Neuron (in vitro differentiated cells): ENCODE results near the gene RAD51B.

Experiments
- H2AFZ ChIP-seq: one replicate; pipeline ENCODE4 v1.6.1; 2013; ENCODE audit warnings: low read depth, mild to moderate bottlenecking, inconsistent platforms, low read length, moderate library complexity
- H3K27me3 ChIP-seq: one replicate; pipeline ENCODE4 v1.6.1; 2013; ENCODE audit warnings: low read length; ENCODE audit not compliant: insufficient read depth
- H3K36me3 ChIP-seq: one replicate; pipeline ENCODE4 v1.6.1; 2013; ENCODE audit warnings: low read length; ENCODE audit not compliant: insufficient read depth
- H3K4me1 ChIP-seq: one replicate; pipeline ENCODE4 v1.6.1; 2013; ENCODE audit warnings: low read length; ENCODE audit not compliant: insufficient read depth
- H3K4me3 ChIP-seq: 2 replicates; pipeline ENCODE4 v1.5.1; 2013; ENCODE audit warnings: mild to moderate bottlenecking, low read length, moderate library complexity
- H3K9me3 ChIP-seq: one replicate; pipeline ENCODE4 v1.6.1; 2013; ENCODE audit warnings: low read length

RAD51B gene

GRCh38 chr14:68554231-68554630 is 734.7 kb downstream of the RAD51B start:
- H3K4me1 ChIP-seq: no peaks in the 10 kb centered on the region
- H3K4me3 ChIP-seq: no peak overlapping the region
- no peaks in the 10 kb centered on the region for H3K9me3 ChIP-seq
- H3K36me3 ChIP-seq: no peaks in the 10 kb centered on the region
- H2AFZ ChIP-seq: no peak overlapping the region
- no peaks in the 10 kb centered on the region for H3K27me3 ChIP-seq

- Histone ChIP-seq H2AFZ (no peak overlapping the region), H3K27me3 (no peaks in the 10 kb centered on the region), H3K4me3 (no peak overlapping the region), H3K36me3 (no peaks in the 10 kb centered on the region), H3K4me1 (no peaks in the 10 kb centered on the region), H3K9me3 (peaks cover 2% of the 10 kb centered on the region)
Observed at GRCh38 chr14:68556253-68556652, 736.7 kb downstream of the RAD51B start.

GRCh38 chr14:68557648-68558047 is 738.1 kb downstream of the RAD51B start:
- Histone ChIP-seq H3K27me3 (no peaks in the 10 kb centered on the region), H3K4me1 (peaks cover 6% of the 10 kb centered on the region), H3K9me3 (peaks cover 2% of the 10 kb centered on the region), H2AFZ (no peak overlapping the region), H3K4me3 (no peak overlapping the region), H3K36me3 (no peaks in the 10 kb centered on the region)

- Histone ChIP-seq H3K36me3 (no peaks in the 10 kb centered on the region), H2AFZ (no peak overlapping the region), H3K9me3 (peaks cover 2% of the 10 kb centered on the region), H3K27me3 (no peaks in the 10 kb centered on the region), H3K4me1 (peaks cover 6% of the 10 kb centered on the region), H3K4me3 (no peak overlapping the region)
Observed at GRCh38 chr14:68558096-68558495, 738.5 kb downstream of the RAD51B start.

- no peak overlapping the region for H2AFZ ChIP-seq
- H3K9me3 ChIP-seq: peaks cover 2% of the 10 kb centered on the region
Observed at GRCh38 chr14:68559949-68560348, 740.4 kb downstream of the RAD51B start.

GRCh38 chr14:68561531-68562007 is 742.0 kb downstream of the RAD51B start:
- H3K36me3 ChIP-seq: no peaks in the 10 kb centered on the region
- H2AFZ ChIP-seq: no peak overlapping the region
- H3K4me1 ChIP-seq: peaks cover 17% of the 10 kb centered on the region
- no peak overlapping the region for H3K4me3 ChIP-seq
- H3K27me3 ChIP-seq: no peaks in the 10 kb centered on the region
- H3K9me3 ChIP-seq: peaks cover 2% of the 10 kb centered on the region

More at GRCh38 chr14:68559949-68560348, 740.4 kb downstream of the RAD51B start:
- peaks cover 10% of the 10 kb centered on the region for H3K4me1 ChIP-seq
- H3K4me3 ChIP-seq: no peak overlapping the region
- H3K27me3 ChIP-seq: no peaks in the 10 kb centered on the region
- no peaks in the 10 kb centered on the region for H3K36me3 ChIP-seq

GRCh38 chr14:68562911-68563250 is 743.3 kb downstream of the RAD51B start:
- H3K4me3 ChIP-seq: no peak overlapping the region

GRCh38 chr14:68563251-68564131 is 743.9 kb downstream of the RAD51B start:
- H3K4me3 ChIP-seq: no peak overlapping the region
- H3K9me3 ChIP-seq: peaks cover 2% of the 10 kb centered on the region
- H3K4me1 ChIP-seq: peaks cover 22% of the 10 kb centered on the region

More at GRCh38 chr14:68562911-68563250, 743.3 kb downstream of the RAD51B start:
- Histone ChIP-seq H3K27me3 (no peaks in the 10 kb centered on the region), H3K36me3 (no peaks in the 10 kb centered on the region), H3K9me3 (peaks cover 2% of the 10 kb centered on the region), H2AFZ (no peak overlapping the region), H3K4me1 (peaks cover 17% of the 10 kb centered on the region)

GRCh38 chr14:68564191-68564825 is 744.7 kb downstream of the RAD51B start:
- no peaks in the 10 kb centered on the region for H3K27me3 ChIP-seq
- H3K4me3 ChIP-seq: no peak overlapping the region
- no peak overlapping the region for H2AFZ ChIP-seq
- no peaks in the 10 kb centered on the region for H3K36me3 ChIP-seq
- peaks cover 2% of the 10 kb centered on the region for H3K9me3 ChIP-seq
- peaks cover 28% of the 10 kb centered on the region for H3K4me1 ChIP-seq

More at GRCh38 chr14:68563251-68564131, 743.9 kb downstream of the RAD51B start:
- H2AFZ ChIP-seq: no peak overlapping the region
- H3K36me3 ChIP-seq: no peaks in the 10 kb centered on the region
- no peaks in the 10 kb centered on the region for H3K27me3 ChIP-seq

- Histone ChIP-seq H3K4me1 (peaks cover 34% of the 10 kb centered on the region), H3K9me3 (peaks cover 2% of the 10 kb centered on the region), H3K36me3 (no peaks in the 10 kb centered on the region), H3K4me3 (no peak overlapping the region), H2AFZ (no peak overlapping the region), H3K27me3 (no peaks in the 10 kb centered on the region)
Observed at GRCh38 chr14:68564826-68565759, 745.5 kb downstream of the RAD51B start.

GRCh38 chr14:68566075-68566474 is 746.5 kb downstream of the RAD51B start:
- H3K4me1 ChIP-seq: peaks cover 43% of the 10 kb centered on the region
- no peaks in the 10 kb centered on the region for H3K36me3 ChIP-seq
- no peaks in the 10 kb centered on the region for H3K9me3 ChIP-seq
- no peak overlapping the region for H2AFZ ChIP-seq
- no peaks in the 10 kb centered on the region for H3K27me3 ChIP-seq
- H3K4me3 ChIP-seq: no peak overlapping the region

GRCh38 chr14:68568907-68569897 is 749.6 kb downstream of the RAD51B start:
- Histone ChIP-seq H3K27me3 (no peaks in the 10 kb centered on the region), H3K36me3 (no peaks in the 10 kb centered on the region), H2AFZ (no peak overlapping the region), H3K4me3 (no peak overlapping the region), H3K9me3 (no peaks in the 10 kb centered on the region), H3K4me1 (peaks cover 37% of the 10 kb centered on the region)
